ENCODE data around the gene PTPRM.

PTPRM gene

GRCh38 chr18:7886436-7886835 lies 319.3 kb downstream of the PTPRM start:
- ATAC-seq: no peak
- TF ChIP-seq BACH2 (CRISPR knock-in tag; IDR thresholded peaks at IDR 0.05; ENCODE audit: borderline replicate concordance) (no peak), ISL1 (CRISPR knock-in tag; IDR thresholded peaks at IDR 0.05) (no peak), CSRNP3 (CRISPR knock-in tag; IDR thresholded peaks at IDR 0.05) (no peak), ARNTL (CRISPR knock-in tag; IDR thresholded peaks at IDR 0.05; ENCODE audit: borderline replicate concordance, low read depth) (no peak), PATZ1 (CRISPR knock-in tag; IDR thresholded peaks at IDR 0.05; ENCODE audit: borderline replicate concordance) (no peak), ZC3H10 (CRISPR knock-in tag; IDR thresholded peaks at IDR 0.05) (no peak), ZNF8 (CRISPR knock-in tag; IDR thresholded peaks at IDR 0.05) (no peak), ZFP30 (CRISPR knock-in tag; IDR thresholded peaks at IDR 0.05) (no peak), ZNF565 (CRISPR knock-in tag; conservative IDR thresholded peaks at IDR 0.05; ENCODE audit: low read depth) (no peak), RARB (CRISPR knock-in tag; IDR thresholded peaks at IDR 0.05) (no peak), ZFP3 (CRISPR knock-in tag; IDR thresholded peaks at IDR 0.05) (no peak), OSR1 (CRISPR knock-in tag; IDR thresholded peaks at IDR 0.05) (no peak)

GRCh38 chr18:7889515-7889914 lies 322.4 kb downstream of the PTPRM start:
- no peak for ATAC-seq
- TF ChIP-seq OSR1 (CRISPR knock-in tag; IDR thresholded peaks at IDR 0.05): no peak
- no peak for TF ChIP-seq ZNF8 (CRISPR knock-in tag; IDR thresholded peaks at IDR 0.05)
- TF ChIP-seq PATZ1 (CRISPR knock-in tag; IDR thresholded peaks at IDR 0.05; ENCODE audit: borderline replicate concordance): no peak
- TF ChIP-seq ESRRG (CRISPR knock-in tag; IDR thresholded peaks at IDR 0.05): no peak
- TF ChIP-seq RARB (CRISPR knock-in tag; IDR thresholded peaks at IDR 0.05): no peak
- TF ChIP-seq POU6F1 (CRISPR knock-in tag; IDR thresholded peaks at IDR 0.05; ENCODE audit: borderline replicate concordance, low read depth): no peak
- TF ChIP-seq TCF4 (CRISPR knock-in tag; IDR thresholded peaks at IDR 0.05; ENCODE audit: borderline replicate concordance): no peak
- no peak for TF ChIP-seq CSRNP3 (CRISPR knock-in tag; IDR thresholded peaks at IDR 0.05)
- TF ChIP-seq TOX (CRISPR knock-in tag; IDR thresholded peaks at IDR 0.05; ENCODE audit: borderline replicate concordance): no peak
- TF ChIP-seq PPARA (CRISPR knock-in tag; IDR thresholded peaks at IDR 0.05; ENCODE audit: borderline replicate concordance): no peak
- no peak for TF ChIP-seq ZC3H10 (CRISPR knock-in tag; IDR thresholded peaks at IDR 0.05)
- no peak for TF ChIP-seq ARNTL (CRISPR knock-in tag; IDR thresholded peaks at IDR 0.05; ENCODE audit: borderline replicate concordance, low read depth)
- TF ChIP-seq CSDC2 (CRISPR knock-in tag; IDR thresholded peaks at IDR 0.05): no peak
- TF ChIP-seq ZNF565 (CRISPR knock-in tag; conservative IDR thresholded peaks at IDR 0.05; ENCODE audit: low read depth): no peak
- no peak for TF ChIP-seq TSHZ2 (CRISPR knock-in tag; IDR thresholded peaks at IDR 0.05)

Data from SK-N-SH treated with all-trans-retinoic acid at 6 μM for 48 hours (cell line).